NCI-H748 (cell line): ENCODE measurements around the gene RAB3IL1.

Experiments
- DNase-seq: peaks from one replicate; lab custom pipeline; 2025; ENCODE audit not compliant: unreplicated experiment; lab: John Stamatoyannopoulos, UW

Gene RAB3IL1

GRCh38 chr11:61921446-61921845 lies 4.1 kb upstream of the RAB3IL1 start:
- no peak for DNase-seq

- no peak for DNase-seq
These were observed 2.6 kb upstream of the RAB3IL1 start for GRCh38 chr11:61919705-61920631.

- DNase-seq: no peak
These were observed 1.8 kb upstream of the RAB3IL1 start for GRCh38 chr11:61918938-61919704.

GRCh38 chr11:61918251-61918937 lies 1.0 kb upstream of the RAB3IL1 start:
- DNase-seq: no peak

GRCh38 chr11:61916737-61917333 lies 531 bp downstream of the RAB3IL1 start:
- no peak for DNase-seq

- no peak for DNase-seq
These were observed 2.7 kb downstream of the RAB3IL1 start for GRCh38 chr11:61914471-61915171.

GRCh38 chr11:61913699-61914395 lies 3.5 kb downstream of the RAB3IL1 start:
- DNase-seq: no peak

GRCh38 chr11:61912991-61913698 lies 4.2 kb downstream of the RAB3IL1 start:
- no peak for DNase-seq

- DNase-seq: no peak
These were observed 4.9 kb downstream of the RAB3IL1 start for GRCh38 chr11:61912530-61912898.

GRCh38 chr11:61911701-61912529 lies 5.5 kb downstream of the RAB3IL1 start:
- no peak for DNase-seq

GRCh38 chr11:61911128-61911700 lies 6.2 kb downstream of the RAB3IL1 start:
- no peak for DNase-seq

- DNase-seq: no peak
These were observed 6.9 kb downstream of the RAB3IL1 start for GRCh38 chr11:61910187-61911127.

- DNase-seq: no peak
These were observed 8.5 kb downstream of the RAB3IL1 start for GRCh38 chr11:61908730-61909316.

GRCh38 chr11:61907871-61908729 lies 9.3 kb downstream of the RAB3IL1 start:
- DNase-seq: no peak

GRCh38 chr11:61907282-61907681 lies 10.1 kb downstream of the RAB3IL1 start:
- no peak for DNase-seq

GRCh38 chr11:61906522-61906909 lies 10.8 kb downstream of the RAB3IL1 start:
- DNase-seq: no peak
